CD4-positive, alpha-beta T cell (primary cell): ENCODE data around the gene CBL. TPM values are rescaled to one million over a fixed set of nuclear protein-coding genes. Genes with fewer than 3 reads are reported as not detected.

Experiments used
- ATAC-seq: fragments of 200-7000 bp; cut with Tn5 transposase; one replicate; pipeline ENCODE4 v1.10.0; 2022; ENCODE audit warnings: mild to moderate bottlenecking; ENCODE audit not compliant: poor library complexity
- CTCF ChIA-PET: fragments of 350-600 bp; sonication (Branson Sonifier 250); formaldehyde crosslinking; loops from one replicate; lab custom pipeline; 2021; ENCODE audit warnings: antibody characterized with exemption, inconsistent platforms; lab: Charles Lee
- POLR2A ChIA-PET: fragments of 350-600 bp; sonication (Branson Sonifier 250); formaldehyde crosslinking; loops from one replicate; lab custom pipeline; 2021; ENCODE audit warnings: antibody characterized with exemption, inconsistent platforms; lab: Charles Lee
- DNase-seq, 14 experiments: peaks; one replicate each; pipeline ENCODE4 v3.0.0-alpha.2; 2013 to 2020; ENCODE audit warnings: mixed read lengths in 2 of 14
- H3K27ac ChIP-seq, 2 donors: one replicate each; pipeline versions ENCODE4 v1.5.1 to v1.7.0; 2013; ENCODE audit warnings: low read length in 2 of 2, low read depth in 1 of 2, mild to moderate bottlenecking in 1 of 2
- H3K27me3 ChIP-seq, 2 experiments: 1 replicate in 1 of 2; 2 replicates in 1 of 2; pipeline versions ENCODE4 v1.6.1 to v1.7.0; 2013; ENCODE audit warnings: low read length in 2 of 2, control low read depth in 1 of 2, mild to moderate bottlenecking in 1 of 2, moderate library complexity in 1 of 2; ENCODE audit not compliant: insufficient read depth in 2 of 2, control insufficient read depth in 1 of 2
- H3K36me3 ChIP-seq: one replicate; pipeline ENCODE4 v1.6.1; 2013; ENCODE audit warnings: low read length, control low read depth; ENCODE audit not compliant: insufficient read depth
- H3K4me1 ChIP-seq: one replicate; pipeline ENCODE4 v1.6.1; 2013; ENCODE audit warnings: low read length, control low read depth; ENCODE audit not compliant: insufficient read depth
- H3K4me3 ChIP-seq: one replicate; pipeline ENCODE4 v1.5.1; 2013; ENCODE audit warnings: mild to moderate bottlenecking, low read length, moderate library complexity
- H3K9me3 ChIP-seq, 2 experiments: 1 replicate in 1 of 2; 2 replicates in 1 of 2; pipeline versions ENCODE4 v1.6.1 to v1.7.0; 2013; ENCODE audit warnings: low read length in 2 of 2, mild to moderate bottlenecking in 2 of 2, control low read depth in 1 of 2, moderate library complexity in 1 of 2; ENCODE audit not compliant: control insufficient read depth in 1 of 2, insufficient read depth in 1 of 2
- H3K27ac Mint-ChIP-seq: one replicate; pipeline ENCODE4 v1.8.0; 2020; ENCODE audit warnings: mixed read lengths
- H3K27me3 Mint-ChIP-seq: one replicate; pipeline ENCODE4 v1.8.0; 2021; ENCODE audit warnings: mixed read lengths
- H3K36me3 Mint-ChIP-seq: one replicate; pipeline ENCODE4 v1.8.0; 2021; ENCODE audit warnings: low read depth, mixed read lengths
- H3K4me1 Mint-ChIP-seq: one replicate; pipeline ENCODE4 v1.8.0; 2021; ENCODE audit warnings: low read depth, mixed read lengths
- H3K4me3 Mint-ChIP-seq: one replicate; pipeline ENCODE4 v1.8.0; 2020; ENCODE audit warnings: mild to moderate bottlenecking, mixed read lengths
- H3K9me3 Mint-ChIP-seq: one replicate; pipeline ENCODE4 v1.8.0; 2020; ENCODE audit warnings: mixed read lengths
- intact Hi-C, 2 experiments: fragments of 100-400 bp; cut with DNase I in 1 of 2; cut with micrococcal nuclease in 1 of 2; formaldehyde crosslinking; loops; one replicate each; pipeline versions ENCODE4 v1.15.1 to v1.9.0; 2023 to 2025; cut with DNase I, micrococcal nuclease
- total RNA-seq, 174 experiments: library from RNA in 2 of 174; stranded (reverse) in 2 of 174; gene quantifications; one replicate each; pipeline ENCODE4 v1.2.3 and lab custom pipeline; 2021 to 2026
- TF ChIP-seq, protein P1 (sequence below): fragments of 200-600 bp; IDR thresholded peaks from one replicate; pipeline ENCODE4 v1.8.0; 2022; ENCODE audit warnings: antibody characterized with exemption, mild to moderate bottlenecking

Gene CBL
- total RNA-seq, 2 experiments from 2014 or later = 19.5 to 20.8 TPM

DNA sequence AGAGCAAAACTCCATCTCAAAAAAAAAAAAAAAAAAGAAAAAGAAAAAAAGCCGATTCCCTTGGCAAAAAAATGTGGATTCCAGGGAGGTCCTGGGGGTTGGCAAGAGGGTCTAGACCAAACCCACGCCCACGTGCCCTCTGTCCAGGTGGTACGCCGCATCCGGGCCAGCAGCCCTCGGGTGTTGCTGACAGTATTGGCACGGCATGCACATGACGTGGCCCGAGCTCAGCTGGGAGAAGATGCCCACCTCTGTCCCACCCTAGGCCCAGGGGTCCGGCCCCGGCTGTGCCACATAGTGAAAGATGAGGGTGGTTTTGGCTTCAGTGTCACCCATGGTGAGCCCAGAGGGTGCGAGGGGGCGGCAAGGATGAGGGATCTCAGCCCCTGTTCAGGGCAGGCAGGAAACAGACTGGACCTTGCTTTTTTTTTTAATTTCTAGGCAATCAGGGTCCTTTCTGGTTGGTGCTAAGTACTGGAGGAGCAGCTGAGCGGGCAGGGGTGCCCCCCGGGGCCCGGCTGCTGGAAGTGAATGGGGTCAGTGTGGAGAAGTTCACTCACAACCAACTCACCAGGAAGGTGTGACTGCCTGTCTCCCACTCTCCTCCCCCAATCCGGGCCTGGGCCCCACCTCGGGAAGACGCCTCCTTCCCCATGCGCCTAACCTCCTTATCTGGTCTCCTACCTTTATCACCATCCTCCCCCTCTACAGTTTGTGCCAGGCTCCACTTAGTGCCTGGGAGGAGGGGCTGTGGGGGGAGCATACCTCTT, 18.8 kb upstream of the CBL start:
- no peaks in the 10 kb centered on the region for H3K4me1 Mint-ChIP-seq
- H3K27me3 Mint-ChIP-seq = no peaks in the 10 kb centered on the region
- Histone ChIP-seq H3K36me3 (no peaks in the 10 kb centered on the region), H3K27me3 (no peaks in the 10 kb centered on the region), H3K9me3 (no peaks in the 10 kb centered on the region), H3K4me1 (no peaks in the 10 kb centered on the region), H3K4me3 (no peak overlapping the region), H3K27ac (no peak overlapping the region)
- TF ChIP-seq, protein P1, sequence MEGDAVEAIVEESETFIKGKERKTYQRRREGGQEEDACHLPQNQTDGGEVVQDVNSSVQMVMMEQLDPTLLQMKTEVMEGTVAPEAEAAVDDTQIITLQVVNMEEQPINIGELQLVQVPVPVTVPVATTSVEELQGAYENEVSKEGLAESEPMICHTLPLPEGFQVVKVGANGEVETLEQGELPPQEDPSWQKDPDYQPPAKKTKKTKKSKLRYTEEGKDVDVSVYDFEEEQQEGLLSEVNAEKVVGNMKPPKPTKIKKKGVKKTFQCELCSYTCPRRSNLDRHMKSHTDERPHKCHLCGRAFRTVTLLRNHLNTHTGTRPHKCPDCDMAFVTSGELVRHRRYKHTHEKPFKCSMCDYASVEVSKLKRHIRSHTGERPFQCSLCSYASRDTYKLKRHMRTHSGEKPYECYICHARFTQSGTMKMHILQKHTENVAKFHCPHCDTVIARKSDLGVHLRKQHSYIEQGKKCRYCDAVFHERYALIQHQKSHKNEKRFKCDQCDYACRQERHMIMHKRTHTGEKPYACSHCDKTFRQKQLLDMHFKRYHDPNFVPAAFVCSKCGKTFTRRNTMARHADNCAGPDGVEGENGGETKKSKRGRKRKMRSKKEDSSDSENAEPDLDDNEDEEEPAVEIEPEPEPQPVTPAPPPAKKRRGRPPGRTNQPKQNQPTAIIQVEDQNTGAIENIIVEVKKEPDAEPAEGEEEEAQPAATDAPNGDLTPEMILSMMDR = no peak
- POLR2A ChIA-PET = no interaction called here
- intact Hi-C loops = no loop called here
- no peak overlapping the region for H3K27ac Mint-ChIP-seq
- no peaks in the 10 kb centered on the region for H3K9me3 Mint-ChIP-seq
- no peak for DNase-seq
- CTCF ChIA-PET = no interaction called here
- H3K36me3 Mint-ChIP-seq = peaks cover 4% of the 10 kb centered on the region
- no peak overlapping the region for H3K4me3 Mint-ChIP-seq
- ATAC-seq = no peak

DNA sequence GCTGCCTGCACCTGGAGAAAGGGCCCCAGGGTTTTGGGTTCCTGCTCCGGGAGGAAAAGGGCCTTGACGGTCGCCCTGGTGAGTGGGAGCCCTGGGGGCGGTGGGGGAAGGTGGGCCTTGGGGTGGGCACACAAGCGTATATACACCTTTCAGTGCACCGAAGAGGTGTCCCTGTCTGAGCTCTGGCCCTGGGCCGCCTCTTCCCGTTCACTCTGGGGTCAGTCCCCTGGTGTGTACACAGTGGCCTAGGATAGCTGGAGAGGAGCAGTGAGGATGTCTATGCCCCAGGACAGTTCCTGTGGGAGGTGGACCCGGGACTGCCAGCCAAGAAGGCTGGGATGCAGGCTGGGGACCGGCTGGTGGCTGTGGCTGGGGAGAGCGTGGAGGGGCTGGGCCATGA, 18.1 kb upstream of the CBL start:
- ATAC-seq (no peak), DNase-seq (no peak)
- H3K27me3 ChIP-seq = no peaks in the 10 kb centered on the region
- H3K27ac ChIP-seq = no peak overlapping the region
- H3K36me3 ChIP-seq = no peaks in the 10 kb centered on the region
- no peaks in the 10 kb centered on the region for H3K27me3 Mint-ChIP-seq
- TF ChIP-seq, protein P1 = no peak
- H3K9me3 Mint-ChIP-seq = no peaks in the 10 kb centered on the region
- no peaks in the 10 kb centered on the region for H3K9me3 ChIP-seq
- H3K4me3 Mint-ChIP-seq = no peak overlapping the region
- CTCF ChIA-PET = no interaction called here
- H3K4me3 ChIP-seq = no peak overlapping the region
- intact Hi-C loops = no loop called here
- H3K27ac Mint-ChIP-seq = no peak overlapping the region
- no peaks in the 10 kb centered on the region for H3K4me1 ChIP-seq
- H3K4me1 Mint-ChIP-seq = no peaks in the 10 kb centered on the region
- POLR2A ChIA-PET = no interaction called here
- H3K36me3 Mint-ChIP-seq = peaks cover 4% of the 10 kb centered on the region

DNA sequence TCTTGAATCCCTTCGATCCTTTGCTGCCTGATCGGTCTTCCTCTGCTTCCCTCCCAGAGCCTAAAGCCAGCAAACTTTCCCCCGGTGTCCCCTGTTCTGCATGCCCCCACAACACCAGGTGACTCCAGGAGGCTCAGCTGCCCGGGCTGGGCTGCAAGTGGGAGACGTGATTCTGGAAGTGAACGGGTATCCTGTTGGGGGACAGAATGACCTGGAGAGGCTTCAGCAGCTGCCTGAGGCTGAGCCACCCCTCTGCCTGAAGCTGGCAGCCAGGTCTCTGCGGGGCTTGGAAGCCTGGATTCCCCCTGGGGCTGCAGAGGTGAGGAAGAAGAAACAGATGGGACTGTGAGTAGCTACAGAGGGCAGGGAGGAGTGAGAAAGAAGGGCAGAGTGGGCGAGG, 17.3 kb upstream of the CBL start:
- ChIA-PET CTCF (no interaction called here), POLR2A (no interaction called here)
- ATAC-seq (no peak), DNase-seq (no peak)
- TF ChIP-seq, protein P1 = no peak
- no peak overlapping the region for H3K27ac ChIP-seq
- Mint-ChIP-seq H3K4me3 (no peak overlapping the region), H3K27ac (no peak overlapping the region), H3K9me3 (no peaks in the 10 kb centered on the region), H3K36me3 (peaks cover under 1% of the 10 kb centered on the region), H3K4me1 (no peaks in the 10 kb centered on the region), H3K27me3 (no peaks in the 10 kb centered on the region)
- intact Hi-C loops = no loop called here
- H3K4me3 ChIP-seq = no peak overlapping the region
- H3K4me1 ChIP-seq = no peaks in the 10 kb centered on the region
- H3K27me3 ChIP-seq = no peaks in the 10 kb centered on the region
- H3K36me3 ChIP-seq = no peaks in the 10 kb centered on the region
- H3K9me3 ChIP-seq = no peaks in the 10 kb centered on the region
